Renal cortex interstitium (tissue), 11 donors: ENCODE data around the gene UBE2O. TPM values are rescaled to one million over a fixed set of nuclear protein-coding genes. Genes with fewer than 3 reads are reported as not detected.

Experiments used
- DNase-seq, 11 donors: peaks; one replicate each; pipeline ENCODE4 v3.0.0-alpha.2; 2013; ENCODE audit warnings: low read depth in 9 of 11, low spot score in 4 of 11; ENCODE audit errors: extremely low read depth in 1 of 11
- polyA plus RNA-seq, 3 donors: library from polyadenylated mRNA; unstranded; fragments of 120-200 nt; gene quantifications; one replicate each; pipeline ENCODE4 v1.2.1, GENCODE V29; 2013; ENCODE audit not compliant: insufficient read length in 3 of 3

UBE2O gene
- polyA plus RNA-seq, 3 donors = 26.4 to 31.8 (median 28.6) TPM

DNA sequence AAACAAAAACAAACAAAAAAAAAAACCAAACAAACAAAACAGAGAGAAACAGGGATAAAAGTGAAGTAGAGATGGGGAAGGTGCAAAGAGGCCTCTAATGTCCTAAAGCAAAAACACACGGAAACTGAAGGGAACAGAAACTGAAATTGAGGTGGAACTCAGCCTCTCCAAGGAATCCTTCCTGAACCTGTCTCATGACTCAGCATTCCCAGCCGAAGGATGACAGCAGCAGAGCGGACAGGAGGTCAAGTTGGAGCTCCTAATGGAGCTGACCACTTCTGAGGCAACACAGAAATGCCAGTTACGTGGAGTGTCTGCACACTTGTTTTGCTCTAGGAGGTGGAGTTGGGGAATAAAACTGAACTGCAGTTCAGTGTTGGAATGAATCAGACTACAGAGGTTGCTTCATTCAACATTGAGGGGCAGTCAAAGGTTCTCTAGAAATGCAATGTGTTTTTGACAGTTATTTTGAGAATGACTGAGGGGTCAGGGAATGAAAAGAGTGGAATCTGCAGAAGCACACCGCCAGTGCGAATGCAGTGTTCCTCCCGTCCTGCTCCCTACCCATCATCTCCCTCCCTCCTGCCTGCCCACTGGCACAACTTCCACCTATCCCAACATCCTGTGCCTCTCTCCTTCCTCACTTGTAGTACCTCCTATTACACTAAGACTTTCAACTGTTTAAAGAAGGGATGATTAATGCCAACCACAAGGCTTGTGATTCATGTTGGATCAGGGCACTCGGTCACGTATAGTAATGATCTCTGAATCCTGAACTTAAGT, 6.3 kb downstream of the UBE2O start:
- no peak for DNase-seq

DNA sequence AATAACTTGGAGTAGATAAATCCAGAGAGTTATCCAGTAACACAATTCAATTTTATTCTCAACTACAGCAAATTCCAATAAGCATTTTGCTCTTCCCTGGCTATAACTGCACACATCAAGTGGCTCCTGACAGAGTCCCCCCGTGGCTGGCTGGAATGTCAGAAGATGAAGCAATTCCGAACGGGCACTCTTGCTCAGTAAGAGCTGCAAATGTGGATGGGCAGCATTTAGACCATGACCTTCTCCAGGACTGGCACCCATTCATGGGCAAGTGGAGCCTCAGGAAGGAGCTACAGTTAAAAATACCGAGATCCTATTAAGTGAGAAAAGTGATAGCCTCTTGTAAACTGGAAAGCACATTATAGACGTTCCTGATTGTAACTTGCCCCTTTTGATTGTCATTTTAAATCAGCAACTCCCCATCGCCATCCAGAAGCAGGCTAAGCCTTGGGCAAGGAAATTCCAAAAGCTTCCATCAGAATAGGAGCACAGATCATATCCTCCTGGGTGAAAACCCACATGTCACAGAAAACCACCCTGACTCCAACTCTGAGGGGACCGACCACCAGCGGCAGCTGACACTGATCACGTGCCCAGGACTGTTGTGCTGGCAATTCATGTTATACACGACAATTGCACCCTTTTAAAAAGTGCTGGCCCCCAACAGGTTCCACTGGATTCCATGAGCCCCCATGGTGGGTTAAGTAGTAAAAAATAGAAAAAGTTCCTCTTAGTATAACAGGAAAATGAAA, 7.1 kb downstream of the UBE2O start:
- no peak for DNase-seq

DNA sequence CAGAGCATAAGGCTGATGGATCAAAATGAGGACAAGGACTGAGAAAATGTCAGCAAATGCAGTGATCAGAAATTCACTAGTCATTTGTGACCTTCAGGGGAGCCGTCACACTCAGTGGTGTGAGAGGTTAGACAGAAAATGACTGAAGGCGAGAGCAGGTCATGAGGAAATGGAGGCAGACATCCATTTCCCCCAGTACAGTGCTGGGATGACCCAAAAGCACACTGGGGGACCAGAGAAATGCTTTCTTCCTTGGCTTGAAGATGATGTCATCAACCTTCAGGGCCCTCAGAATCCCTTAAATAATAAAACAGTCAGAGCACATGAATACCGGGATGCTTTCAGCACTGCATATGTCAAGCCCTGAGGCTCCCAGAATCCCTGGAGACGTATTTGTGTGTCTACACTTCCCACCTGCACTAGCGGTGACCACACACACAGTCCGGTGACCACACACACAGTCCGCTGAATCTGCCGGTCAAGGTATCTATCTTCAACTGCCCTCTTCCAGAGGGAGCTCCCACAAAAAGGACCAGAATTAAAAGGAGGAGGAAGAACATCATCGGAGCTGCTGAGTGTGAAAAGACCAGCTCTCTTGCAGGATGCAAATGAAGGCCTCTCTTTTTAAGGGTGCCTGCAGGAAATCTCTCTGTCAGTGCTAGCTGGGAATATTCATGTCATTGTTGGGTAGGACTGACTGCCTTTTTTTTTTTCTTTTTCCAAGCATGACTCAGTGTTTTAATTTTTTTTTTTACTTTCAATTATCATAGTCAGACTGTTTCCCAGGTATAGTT, 8.2 kb downstream of the UBE2O start:
- no peak for DNase-seq

DNA sequence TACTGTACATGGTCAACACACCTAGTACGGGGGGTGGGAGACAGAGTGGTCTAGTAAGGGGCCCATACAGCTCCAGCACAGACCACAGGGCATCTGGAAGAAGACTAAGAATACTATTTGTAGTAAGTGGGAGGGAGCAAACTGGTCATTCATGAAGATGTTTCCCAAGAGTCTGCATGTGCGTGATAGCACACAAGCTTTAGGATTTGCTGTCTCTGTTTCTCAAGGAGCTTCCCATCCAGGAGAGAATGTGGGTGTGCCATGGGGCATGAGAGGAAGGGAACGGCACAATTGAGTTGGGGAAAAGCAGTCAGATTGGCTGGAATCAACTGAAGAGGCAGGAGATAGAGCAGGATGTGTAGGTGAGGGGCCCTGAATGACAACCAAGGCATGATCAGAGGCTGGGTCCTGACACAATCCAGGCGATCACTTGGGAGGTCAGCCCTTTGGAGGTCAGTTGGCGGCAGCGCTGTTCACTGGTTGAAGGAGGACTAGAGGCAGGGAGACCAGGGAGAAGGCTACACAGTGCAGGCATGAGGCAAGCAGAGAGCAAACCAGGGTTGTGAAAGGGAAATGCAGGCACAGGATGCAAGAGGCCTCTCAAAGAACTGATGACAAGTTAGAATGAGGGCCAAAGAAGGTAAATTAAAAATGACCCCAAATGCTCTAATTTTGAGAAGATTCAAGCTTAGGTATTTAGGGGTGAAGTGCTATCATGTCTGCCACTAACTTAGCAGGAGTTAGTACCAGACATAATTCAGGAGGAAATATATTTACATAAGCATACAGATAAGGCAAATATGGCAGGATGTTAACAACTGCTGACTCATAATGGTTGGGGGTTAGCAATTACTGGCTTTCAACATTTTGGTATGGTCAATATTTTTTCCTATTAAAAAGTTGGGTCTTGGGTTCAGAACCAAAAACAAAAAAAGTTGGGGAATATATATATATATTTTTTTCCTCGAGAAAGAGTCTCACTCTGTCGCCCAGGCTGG, 10.3 kb downstream of the UBE2O start:
- DNase-seq = no peak

DNA sequence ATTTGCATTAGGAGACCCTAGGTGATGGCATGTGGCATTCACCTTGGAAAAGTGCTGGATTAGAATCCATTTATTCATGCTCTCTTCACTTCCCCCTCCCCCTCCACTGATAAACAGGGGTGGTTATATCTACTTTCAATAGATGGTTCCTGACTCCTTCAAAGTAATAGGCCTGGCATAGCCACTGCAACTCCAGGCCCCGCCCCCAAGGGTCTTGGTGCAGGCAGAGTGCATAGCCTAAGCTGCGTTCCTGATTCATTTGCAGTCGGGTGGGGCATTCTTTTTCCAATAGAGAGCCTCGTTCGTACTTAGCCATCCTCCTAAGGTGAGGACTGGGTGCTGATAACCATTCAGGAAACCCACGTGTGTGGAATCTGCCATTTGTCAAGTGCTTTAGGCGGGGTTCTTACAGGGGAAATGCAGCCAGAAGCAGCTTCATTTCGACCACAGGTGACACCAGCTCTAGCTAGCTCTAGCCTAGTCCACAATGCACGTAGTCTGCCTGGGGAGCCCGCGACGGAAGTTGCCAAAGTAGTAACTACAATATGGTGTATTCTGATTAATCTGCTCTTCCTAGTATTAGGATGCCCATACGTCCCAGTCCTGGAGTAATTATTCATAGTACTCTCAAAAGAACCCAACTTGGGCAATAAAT, 11.1 kb downstream of the UBE2O start:
- DNase-seq = no peak

DNA sequence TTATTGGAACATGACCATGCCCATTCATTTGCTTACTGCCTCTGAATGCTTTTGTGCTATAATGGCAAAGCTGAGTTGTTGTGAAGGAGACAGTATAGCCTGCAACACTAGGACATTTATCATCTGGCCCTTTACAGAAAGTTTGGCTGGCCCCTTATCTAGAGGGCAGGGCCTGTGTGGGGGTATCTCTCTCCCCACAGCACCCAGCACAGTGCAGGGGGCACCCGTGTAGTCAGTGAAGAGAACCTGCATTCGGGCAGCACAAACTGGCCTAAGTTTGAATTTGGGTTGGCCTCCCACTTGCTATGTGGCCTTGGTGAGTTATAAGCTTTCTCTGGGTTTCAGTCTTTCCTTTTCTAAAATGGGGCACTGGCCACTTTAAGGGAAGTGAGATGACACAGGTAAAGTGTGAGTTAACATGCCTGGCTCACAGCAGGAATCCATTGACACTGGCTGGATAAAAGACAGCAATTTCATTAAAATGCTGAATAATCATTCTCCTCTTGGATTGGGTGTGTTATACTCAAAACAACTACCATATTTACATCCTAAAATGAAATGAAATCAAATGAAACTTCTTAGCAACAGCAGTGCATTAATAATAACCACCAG, 12.1 kb downstream of the UBE2O start:
- no peak for DNase-seq

DNA sequence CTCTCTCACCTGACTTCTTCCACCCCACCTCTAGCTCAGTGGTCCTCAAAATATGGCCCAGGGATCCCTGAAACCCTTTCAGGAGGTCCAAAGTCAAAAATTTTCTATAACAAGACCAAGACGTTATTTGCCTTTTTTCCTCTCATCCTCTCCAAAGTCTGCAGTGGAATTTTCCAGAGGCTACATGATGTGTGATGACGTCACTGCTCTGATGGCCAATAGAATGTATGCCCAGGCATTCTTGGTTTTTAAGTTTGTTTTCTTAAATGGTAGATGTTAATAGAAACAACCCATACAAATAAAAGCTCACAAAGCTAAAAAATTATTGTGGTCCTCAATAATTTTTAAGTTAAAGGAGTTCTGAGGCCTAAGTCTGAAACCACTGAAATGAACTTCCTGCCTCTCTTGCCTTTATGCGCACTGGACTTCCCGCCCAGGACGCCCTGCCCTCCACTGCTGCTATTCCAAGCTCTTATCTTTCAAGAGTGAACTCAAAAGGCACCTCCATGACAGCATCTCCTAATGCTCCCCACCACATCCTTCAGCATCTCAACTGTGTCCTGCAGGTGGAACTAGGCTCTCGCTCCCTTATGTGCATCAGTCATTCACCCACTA, 13.5 kb downstream of the UBE2O start:
- DNase-seq = no peak

DNA sequence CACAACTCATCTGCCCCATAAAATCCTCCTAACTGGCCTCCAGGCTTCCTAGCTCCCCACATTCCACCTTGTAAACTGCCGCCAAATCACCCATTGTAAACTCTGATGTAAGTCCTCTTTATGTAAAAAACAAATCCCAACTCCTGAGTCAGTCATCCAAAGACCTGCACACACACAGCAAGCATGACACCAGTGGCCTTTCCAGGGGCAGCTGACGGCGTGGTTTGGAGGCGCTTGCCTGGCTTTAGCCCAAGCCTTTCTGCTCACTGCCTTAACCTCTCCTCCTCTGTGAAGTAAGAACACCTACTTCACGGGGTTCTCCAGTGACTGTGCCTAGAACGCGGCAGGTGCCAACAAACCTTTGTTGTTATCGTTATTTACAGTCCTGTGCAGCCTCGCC, 14.0 kb downstream of the UBE2O start:
- DNase-seq = no peak

DNA sequence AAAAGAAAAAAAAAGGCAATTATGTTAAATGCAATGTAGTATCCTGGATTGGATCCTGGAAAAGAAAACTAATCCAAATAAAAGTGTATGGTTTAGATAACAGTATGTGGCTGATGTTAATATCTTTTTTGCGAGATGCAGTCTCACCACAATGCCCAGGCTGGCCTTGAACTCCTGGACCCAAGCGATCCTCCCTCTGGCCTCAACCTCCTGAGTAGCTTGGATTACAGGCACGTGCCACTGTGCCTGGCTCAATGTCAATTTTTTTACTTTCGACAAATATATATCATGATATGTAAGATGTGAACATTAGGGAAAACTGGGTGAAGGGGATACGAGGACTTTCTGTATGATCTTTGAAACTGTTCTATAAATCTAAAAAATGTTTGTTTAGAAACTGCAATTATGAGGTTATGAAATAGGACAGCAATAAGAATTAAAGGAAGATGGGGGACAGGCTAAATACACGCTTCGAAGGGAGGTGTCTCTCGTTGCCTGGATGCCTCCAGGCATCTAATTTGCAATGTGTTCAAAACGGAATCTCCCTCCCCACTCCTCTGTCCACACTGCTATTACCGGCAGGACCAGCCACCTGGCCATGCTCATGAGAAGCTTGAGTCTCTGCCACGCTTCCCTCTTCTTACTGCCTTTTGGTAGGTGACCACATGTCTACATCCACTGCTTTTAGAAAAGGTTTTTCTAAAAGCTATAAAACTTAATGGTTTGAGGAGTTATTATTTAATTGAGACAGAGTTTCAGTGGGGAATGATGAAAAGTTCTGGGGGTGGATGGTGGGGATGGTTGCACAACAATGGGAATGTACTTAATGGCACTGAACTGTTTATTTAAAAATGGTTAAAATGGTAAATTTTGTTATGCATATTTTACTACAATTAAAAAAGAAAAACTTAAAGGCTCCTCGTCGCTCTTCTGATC, 15.2 kb downstream of the UBE2O start:
- no peak for DNase-seq

DNA sequence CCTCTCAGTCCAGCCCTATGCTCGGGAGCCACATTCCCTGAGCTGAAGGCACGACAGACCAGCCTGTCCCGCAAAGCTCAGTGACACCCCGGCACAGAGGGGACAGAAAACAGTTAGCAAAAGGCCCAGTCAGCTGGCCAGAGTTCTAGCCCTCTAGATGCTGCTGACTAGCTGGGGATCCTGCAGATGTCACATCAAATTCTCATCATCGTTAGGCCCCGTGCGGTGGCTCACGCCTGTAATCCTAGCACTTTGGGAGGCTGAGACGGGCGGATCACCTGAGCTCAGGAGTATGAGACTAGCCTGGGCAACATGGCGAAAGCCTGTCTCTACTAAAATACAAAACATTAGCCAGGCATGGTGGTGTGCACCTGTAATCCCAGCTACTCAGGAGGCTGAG, 17.2 kb downstream of the UBE2O start:
- DNase-seq = no peak

DNA sequence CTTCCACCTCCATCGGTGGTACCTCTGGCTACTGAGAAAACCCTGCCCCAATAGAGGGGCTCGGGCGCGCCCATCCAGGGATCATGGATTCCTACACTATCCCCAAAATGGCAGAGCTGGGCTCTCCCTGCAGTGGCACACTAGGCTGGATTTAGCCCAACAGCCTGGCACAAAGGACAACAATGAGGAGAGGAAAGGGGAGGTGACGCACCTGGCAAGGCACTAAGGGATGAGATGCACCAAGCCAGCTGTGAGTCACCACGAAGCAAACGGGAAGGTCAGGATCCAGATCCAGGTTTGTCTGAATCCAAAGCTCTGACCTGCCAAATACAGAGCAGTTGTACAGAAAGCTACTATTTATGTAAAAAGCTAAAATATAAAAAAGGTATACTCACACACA, 18.1 kb downstream of the UBE2O start:
- no peak for DNase-seq

DNA sequence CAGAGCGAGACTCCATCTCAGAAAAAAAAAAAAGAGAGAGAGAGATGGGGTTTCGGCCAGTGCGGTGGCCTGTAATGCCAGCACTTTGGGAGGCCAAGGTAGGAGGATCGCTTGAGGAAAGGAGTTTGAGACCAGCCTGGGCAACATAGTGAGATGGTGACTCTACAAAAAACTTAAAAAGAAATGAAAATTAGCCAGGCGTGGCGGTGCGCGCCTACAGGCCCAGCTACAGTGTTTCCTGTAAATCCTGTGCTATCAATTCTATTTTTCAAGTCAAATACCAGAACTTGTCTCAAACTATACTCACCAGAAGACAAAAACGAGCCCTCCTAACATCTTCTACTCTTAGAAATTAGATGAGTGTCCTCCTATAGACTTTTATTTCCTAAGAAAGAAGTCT, 19.3 kb downstream of the UBE2O start:
- DNase-seq = no peak

DNA sequence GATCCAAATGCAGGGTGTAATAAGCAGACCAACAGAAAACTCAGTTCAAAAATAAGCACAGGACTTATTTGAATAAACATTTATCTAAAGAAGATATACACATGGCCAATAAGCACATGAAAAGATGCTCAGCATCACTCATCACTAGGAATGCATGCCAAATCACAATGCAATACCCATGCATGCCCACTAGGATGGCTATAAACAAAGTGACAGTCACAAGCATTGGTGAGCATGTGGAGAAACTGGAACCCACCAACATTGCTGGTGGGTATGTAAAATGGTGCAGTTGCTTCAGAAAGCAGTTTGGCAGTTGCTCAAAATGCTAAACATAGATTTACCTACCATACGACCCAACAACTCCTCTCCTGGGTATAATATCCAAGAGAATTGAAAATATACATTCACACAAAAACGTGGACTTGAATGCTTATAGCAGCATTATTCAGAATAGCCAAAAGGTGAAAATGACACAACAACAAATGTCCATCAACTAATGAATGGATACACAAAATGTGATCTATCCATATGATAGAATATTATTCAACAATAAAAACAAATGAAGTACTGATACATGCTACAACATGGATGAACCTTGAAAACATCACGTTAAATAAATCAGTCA, 20.1 kb downstream of the UBE2O start:
- DNase-seq = no peak

DNA sequence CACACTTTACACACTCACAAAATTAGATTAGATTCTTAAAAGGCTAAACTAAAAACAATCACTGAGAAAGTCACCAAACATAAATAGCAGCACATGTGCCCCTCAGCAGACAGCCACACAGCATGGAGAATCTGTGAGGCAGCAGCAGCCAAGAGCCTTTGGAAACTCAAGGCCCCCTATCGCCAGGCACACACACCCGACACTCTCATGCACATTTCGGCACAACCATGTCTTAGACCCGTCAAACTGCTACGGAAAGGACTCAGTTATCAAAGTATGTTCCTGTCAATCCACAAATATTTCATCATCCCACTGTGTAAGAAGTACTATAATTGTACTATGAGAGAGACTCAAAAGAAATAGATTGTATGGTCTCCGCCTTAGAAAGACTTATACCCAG, 20.9 kb downstream of the UBE2O start:
- no peak for DNase-seq

DNA sequence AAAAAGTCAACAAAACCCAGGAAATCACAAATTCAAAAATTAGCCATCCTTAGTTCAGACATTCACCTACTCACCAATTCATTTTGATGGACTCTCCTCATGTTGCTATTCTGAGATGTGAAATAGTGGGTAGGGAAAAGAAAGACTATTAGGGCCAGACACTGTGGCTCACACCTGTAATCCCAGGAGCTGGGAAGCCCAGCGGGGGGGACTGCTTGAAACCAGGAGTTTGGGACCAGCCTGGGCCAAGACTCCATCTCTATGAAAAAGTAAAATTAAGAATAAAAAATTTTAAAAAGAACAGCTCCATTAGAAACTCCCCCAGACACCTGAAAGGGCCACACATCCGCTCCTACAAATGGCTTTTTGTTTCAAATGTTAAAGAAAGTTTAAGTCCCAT, 21.4 kb downstream of the UBE2O start:
- DNase-seq = no peak

DNA sequence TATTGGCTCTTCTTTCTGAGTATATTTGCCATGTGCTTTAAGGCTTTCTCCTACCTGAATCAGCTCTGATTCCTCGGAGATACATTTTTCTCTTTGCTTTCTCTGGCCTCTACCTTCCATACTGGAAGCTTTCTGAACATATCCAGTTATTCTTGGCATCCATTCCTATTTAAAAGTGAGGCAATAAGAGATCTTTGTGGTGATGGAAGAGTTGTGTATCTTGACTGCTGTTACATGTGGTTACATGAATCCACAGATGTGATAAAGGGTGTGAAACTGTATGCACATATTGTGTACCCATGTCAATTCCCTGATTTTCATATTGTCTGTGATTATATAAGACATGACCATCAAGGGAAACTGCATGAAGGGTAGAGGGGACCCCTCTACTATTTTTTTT, 24.4 kb downstream of the UBE2O start:
- no peak for DNase-seq
